Kidney tubule cell (primary cell): ENCODE results near the gene BCL6B.
A peak's percentile ranks its signal among the peaks of the same experiment; 100 is the strongest.

Source experiments
- DNase-seq: peaks from one replicate; pipeline ENCODE4 v3.0.0-alpha.2; 2018; ENCODE audit warnings: low spot score

BCL6B gene

GRCh38 chr17:7010523-7010922 is 12.3 kb upstream of the BCL6B start:
- no peak for DNase-seq

- no peak for DNase-seq
Observed at GRCh38 chr17:7011415-7011814, 11.4 kb upstream of the BCL6B start.

- DNase-seq: no peak
Observed at GRCh38 chr17:7011942-7012254, 11.0 kb upstream of the BCL6B start.

- peak; percentile 98 for DNase-seq
Observed at GRCh38 chr17:7014261-7014994, 8.4 kb upstream of the BCL6B start.

- peak; percentile 68 for DNase-seq
Observed at GRCh38 chr17:7014995-7015958, 7.6 kb upstream of the BCL6B start.

GRCh38 chr17:7016418-7016817 is 6.4 kb upstream of the BCL6B start:
- no peak for DNase-seq

GRCh38 chr17:7016886-7017826 is 5.7 kb upstream of the BCL6B start:
- no peak for DNase-seq

- DNase-seq: no peak
Observed at GRCh38 chr17:7017827-7018200, 5.0 kb upstream of the BCL6B start.

- no peak for DNase-seq
Observed at GRCh38 chr17:7018331-7018964, 4.4 kb upstream of the BCL6B start.

- DNase-seq: no peak
Observed at GRCh38 chr17:7019367-7019766, 3.5 kb upstream of the BCL6B start.

- peak; percentile 46 for DNase-seq
Observed at GRCh38 chr17:7019839-7020519, 2.9 kb upstream of the BCL6B start.

- no peak for DNase-seq
Observed at GRCh38 chr17:7020894-7021664, 1.8 kb upstream of the BCL6B start.

- DNase-seq: peak; percentile 67
Observed at GRCh38 chr17:7021993-7022778, 664 bp upstream of the BCL6B start.

GRCh38 chr17:7023576-7024401 is 939 bp downstream of the BCL6B start:
- peak; percentile 83 for DNase-seq

- no peak for DNase-seq
Observed at GRCh38 chr17:7024402-7024785, 1.5 kb downstream of the BCL6B start.

- peak; percentile 65 for DNase-seq
Observed at GRCh38 chr17:7025245-7025644, 2.4 kb downstream of the BCL6B start.

GRCh38 chr17:7026471-7027115 is 3.7 kb downstream of the BCL6B start:
- no peak for DNase-seq

- no peak for DNase-seq
Observed at GRCh38 chr17:7027335-7027734, 4.5 kb downstream of the BCL6B start.
